ENCODE measurements around the gene MEF2B. TPM values are rescaled to one million over a fixed set of nuclear protein-coding genes. Genes with fewer than 3 reads are reported as not detected.

The MEF2B gene
- 0.17 TPM in 1 of 2 replicates, not detected in the other for total RNA-seq

GRCh38 chr19:19170053-19170872, at the start of gene MEF2B:
TSS of gene MEF2B (minus strand) at chr19:19170263. CDS start at chr19:19150735, 19,528 bp downstream.

GRCh38 chr19:19211499-19212420, 41.7 kb upstream of the MEF2B start, which contains the start of gene NCAN:
TSS of gene NCAN (plus strand) at chr19:19211958. CDS start at chr19:19216954, 4,996 bp downstream.

GRCh38 chr19:19203012-19203856, 33.2 kb upstream of the MEF2B start, which contains the start of gene NR2C2AP:
TSS of gene NR2C2AP (minus strand) at chr19:19203414. CDS start at chr19:19203060, 354 bp downstream.

GRCh38 chr19:19192078-19192882, 22.2 kb upstream of the MEF2B start, which contains the start of the genes BORCS8 and RFXANK:
TSS of gene BORCS8 (minus strand) at chr19:19192152. CDS start at chr19:19192117, 35 bp downstream.
TSS of gene RFXANK (plus strand) at chr19:19192258. CDS start at chr19:19193947, 1,689 bp downstream.

GRCh38 chr19:19138109-19138981, 31.7 kb downstream of the MEF2B start, which contains the start of gene TMEM161A:
TSS of gene TMEM161A (minus strand) at chr19:19138478. CDS start at chr19:19138428, 50 bp downstream.

Other genes starting within 250 kb of the MEF2B start
- 76.1 and 86.0 TPM in 2 replicates for gene HOMER3, start 229.0 kb downstream of the MEF2B start, total RNA-seq
- gene SUGP2, start 136.7 kb downstream of the MEF2B start, total RNA-seq: 33.6 and 37.5 TPM in 2 replicates
- gene ARMC6, start 136.7 kb downstream of the MEF2B start, total RNA-seq: 43.2 TPM in 2 replicates
- 7.9 and 12.4 TPM in 2 replicates for gene SLC25A42, start 106.3 kb downstream of the MEF2B start, total RNA-seq
- 19.8 and 47.8 TPM in 2 replicates for gene TMEM161A, start 31.8 kb downstream of the MEF2B start, total RNA-seq
- 12.2 and 15.7 TPM in 2 replicates for gene BORCS8, start 21.9 kb upstream of the MEF2B start, total RNA-seq
- gene RFXANK, start 22.0 kb upstream of the MEF2B start, total RNA-seq: 61.2 and 71.3 TPM in 2 replicates
- gene NR2C2AP, start 33.2 kb upstream of the MEF2B start, total RNA-seq: 3.3 and 4.9 TPM in 2 replicates
- under 0.01 TPM in 2 replicates for gene NCAN, start 41.7 kb upstream of the MEF2B start, total RNA-seq
- 0.29 and 1.7 TPM in 2 replicates for gene TM6SF2, start 103.0 kb upstream of the MEF2B start, total RNA-seq
- gene SUGP1, start 150.2 kb upstream of the MEF2B start, total RNA-seq: 23.9 and 26.5 TPM in 2 replicates
- gene MAU2, start 150.6 kb upstream of the MEF2B start, total RNA-seq: 35.9 and 42.6 TPM in 2 replicates
- 40.5 and 49.6 TPM in 2 replicates for gene GATAD2A, start 235.4 kb upstream of the MEF2B start, total RNA-seq